GM12878 (cell line): ENCODE measurements around the gene BCHE.

Source experiments
- ATF2 ChIP-seq: IDR thresholded peaks from 2 replicates; pipeline ENCODE4 v1.6.1; 2012; ENCODE audit warnings: low read length, inconsistent platforms
- BHLHE40 ChIP-seq, 2 experiments: fragments of 450-650 bp in 1 of 2; IDR thresholded peaks; 2 replicates each; pipeline ENCODE4 v1.6.1; 2011 to 2017; ENCODE audit warnings: low read depth in 2 of 2, borderline replicate concordance in 1 of 2, improper control_type of control experiment in 1 of 2, low read length in 1 of 2, mild to moderate bottlenecking in 1 of 2
- CBX3 ChIP-seq: fragments of 200-600 bp; sonication (generic); IDR thresholded peaks from 2 replicates; pipeline ENCODE4 v1.6.1; 2016; ENCODE audit warnings: low read depth, borderline replicate concordance
- CTCF ChIP-seq, 3 experiments: IDR thresholded peaks in 2 of 3; conservative IDR thresholded peaks in 1 of 3; 2 replicates each; pipeline ENCODE4 v1.5.1; 2011; ENCODE audit warnings: low read depth in 3 of 3, low read length in 3 of 3, mild to moderate bottlenecking in 3 of 3, control low read depth in 2 of 3, moderate library complexity in 2 of 3, inconsistent platforms in 1 of 3, mixed read lengths in 1 of 3; ENCODE audit not compliant: control insufficient read depth in 2 of 3, insufficient read depth in 1 of 3; ENCODE audit errors: extremely low read depth in 1 of 3
- E2F4 ChIP-seq: IDR thresholded peaks from 2 replicates; pipeline ENCODE4 v1.6.1; 2012; ENCODE audit warnings: low read depth, low read length, improper control_type of control experiment
- EGR1 ChIP-seq, 2 experiments: IDR thresholded peaks; 1 replicate in 1 of 2; 2 replicates in 1 of 2; pipeline ENCODE4 v1.6.1; 2011 to 2012; ENCODE audit warnings: low read depth in 2 of 2, low read length in 2 of 2, borderline replicate concordance in 1 of 2, mild to moderate bottlenecking in 1 of 2, moderate library complexity in 1 of 2
- POLR2A ChIP-seq: IDR thresholded peaks from 2 replicates; pipeline ENCODE4 v1.6.1; 2011; ENCODE audit warnings: low read depth, mild to moderate bottlenecking, low read length
- POLR2AphosphoS5 ChIP-seq: IDR thresholded peaks from 2 replicates; pipeline ENCODE4 v1.6.1; 2011; ENCODE audit warnings: mild to moderate bottlenecking, low read length, inconsistent platforms
- SMAD5 ChIP-seq: IDR thresholded peaks from 2 replicates; pipeline ENCODE4 v1.6.1; 2016; ENCODE audit warnings: antibody characterized with exemption, low read depth
- SP1 ChIP-seq: IDR thresholded peaks from one replicate; pipeline ENCODE4 v1.6.1; 2011; ENCODE audit warnings: low read depth, low read length
- TCF7 ChIP-seq: IDR thresholded peaks from 2 replicates; pipeline ENCODE4 v1.6.1; 2014; ENCODE audit warnings: antibody characterized with exemption, borderline replicate concordance
- USF1 ChIP-seq: IDR thresholded peaks from 2 replicates; pipeline ENCODE4 v1.6.1; 2011; ENCODE audit warnings: borderline replicate concordance, low read depth, mild to moderate bottlenecking, moderate library complexity, mixed read lengths, low read length; ENCODE audit not compliant: insufficient read depth; ENCODE audit errors: extremely low read length
- ZNF274 ChIP-seq: IDR thresholded peaks from one replicate; pipeline ENCODE4 v1.8.0; 2011; ENCODE audit not compliant: insufficient read length, insufficient read depth

GRCh38 chr3:165797551-165797950 lies 39.7 kb downstream of the BCHE start:
- TF ChIP-seq EGR1 (IDR thresholded peaks at IDR 0.05; ENCODE audit: borderline replicate concordance in 1 of 2, low read depth in 2 of 2, low read length in 2 of 2) (no peak), SP1 (no peak), CTCF (IDR thresholded peaks at IDR 0.05 in 2 of 3, conservative IDR thresholded peaks at IDR 0.05 in 1 of 3; ENCODE audit: control insufficient read depth in 2 of 3, extremely low read depth in 1 of 3, insufficient read depth in 1 of 3, low read depth in 3 of 3, low read length in 3 of 3) (no peak), POLR2A (no peak), BHLHE40 (IDR thresholded peaks at IDR 0.05; ENCODE audit: borderline replicate concordance in 1 of 2, low read depth in 2 of 2, low read length in 1 of 2) (no peak), TCF7 (no peak), POLR2AphosphoS5 (no peak), ATF2 (no peak), ZNF274 (no peak), E2F4 (no peak), USF1 (no peak), SMAD5 (no peak), CBX3 (no peak)
